Umbilical cord (tissue), 2 donors: Measurements from ENCODE around the gene SLC4A3. TPM values are rescaled to one million over a fixed set of nuclear protein-coding genes. Genes with fewer than 3 reads are reported as not detected.
"Not testable (repeated sequence)": the region's sequence is repeated elsewhere in the genome, so short reads cannot be mapped to it uniquely, and the experiment has no call there.

Experiments
- DNase-seq: peaks from one replicate; pipeline ENCODE4 v3.0.0-alpha.2; 2015; ENCODE audit warnings: low spot score
- total RNA-seq: library from RNA; depleted of rRNA; stranded (reverse); fragments of >200 nt; gene quantifications from one replicate; pipeline ENCODE4 v1.2.3, GENCODE V29; 2014; ENCODE audit warnings: low replicate concordance; ENCODE audit not compliant: insufficient read depth

SLC4A3 gene
- total RNA-seq, 1 donor from 2014 or later: 1.7 TPM

- DNase-seq: no peak
Observed at GRCh38 chr2:219644801-219645480, 17.5 kb downstream of the SLC4A3 start.

DNA sequence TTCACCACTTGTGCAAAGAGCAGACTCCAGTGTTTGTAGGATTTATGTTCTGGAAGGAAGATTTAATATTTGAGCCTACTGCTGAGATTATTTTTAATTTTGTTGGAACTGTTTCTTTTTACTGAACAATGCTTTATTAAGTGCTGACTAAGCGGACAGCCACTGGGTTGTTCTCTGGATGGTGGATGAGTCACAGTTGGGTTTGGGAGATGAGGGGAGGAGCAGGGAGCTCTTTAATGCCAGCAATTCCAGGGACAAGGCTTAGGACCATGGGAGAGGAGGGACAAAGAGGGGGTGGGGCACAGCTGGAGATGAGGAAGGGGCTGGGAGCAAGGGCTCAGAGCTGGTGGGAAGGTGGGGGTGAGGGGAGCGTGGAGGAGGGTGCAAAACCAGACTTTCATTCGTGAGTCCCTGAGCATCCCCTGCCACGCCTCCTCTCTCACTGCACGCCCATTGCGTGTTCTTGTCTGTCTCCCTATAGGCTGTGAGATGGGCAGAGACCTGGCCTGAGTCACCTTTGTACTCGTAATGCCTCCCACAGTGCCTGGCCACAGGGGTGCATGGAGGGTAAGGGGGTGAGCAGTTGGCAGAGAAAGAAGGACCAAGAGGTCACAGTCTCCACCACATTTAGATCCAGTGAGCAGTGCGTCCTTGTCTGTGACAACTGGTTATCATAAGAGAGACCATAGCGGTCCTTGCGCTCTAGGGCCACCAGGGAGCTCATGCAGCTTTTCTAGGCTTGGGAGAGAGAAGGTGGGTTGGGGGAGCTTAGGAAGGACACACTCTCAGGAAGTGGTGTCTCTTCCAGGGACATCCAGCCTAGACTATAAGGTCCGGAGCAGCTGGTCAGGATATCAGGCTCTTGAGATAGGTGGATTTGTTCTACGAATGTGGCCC lies 18.4 kb downstream of the SLC4A3 start:
- peak; percentile 91 for DNase-seq

DNA sequence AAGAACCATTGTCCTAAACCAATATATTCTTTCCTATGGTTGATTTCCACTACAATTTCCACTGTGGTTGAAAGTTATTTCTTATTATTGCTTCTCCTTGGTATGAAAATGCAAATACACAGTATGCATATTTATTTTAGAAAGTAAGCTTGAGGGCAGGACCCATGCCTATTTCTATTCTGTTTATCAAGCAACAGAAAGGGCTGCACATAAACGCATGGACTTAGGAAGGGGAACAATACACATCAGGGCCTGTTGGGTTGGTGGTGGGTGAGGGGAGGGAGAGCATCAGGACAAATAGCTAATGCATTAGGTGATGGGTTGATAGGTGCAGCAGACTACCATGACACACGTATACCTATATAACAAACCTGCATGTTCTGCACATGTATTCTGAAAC lies 20.7 kb downstream of the SLC4A3 start:
- no peak for DNase-seq

DNA sequence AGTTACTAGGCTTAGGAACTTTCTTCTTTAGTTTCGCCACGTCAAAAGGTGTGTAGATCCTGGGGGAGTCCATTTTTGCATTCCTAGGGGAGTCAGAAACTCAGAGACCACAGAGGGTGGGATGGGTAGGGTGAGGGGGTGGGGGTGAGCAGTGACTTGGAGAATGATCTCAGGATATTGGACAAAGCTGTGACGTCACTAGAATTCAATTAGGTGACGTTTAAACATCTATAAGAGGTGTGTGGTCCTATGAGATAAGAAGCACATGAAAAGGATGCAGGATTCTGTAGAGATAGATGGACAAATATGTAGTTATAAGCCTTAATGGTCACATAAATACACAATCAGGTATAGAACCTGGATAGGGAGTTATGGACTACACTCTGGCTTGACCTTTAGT lies 21.5 kb downstream of the SLC4A3 start:
- no peak for DNase-seq

DNA sequence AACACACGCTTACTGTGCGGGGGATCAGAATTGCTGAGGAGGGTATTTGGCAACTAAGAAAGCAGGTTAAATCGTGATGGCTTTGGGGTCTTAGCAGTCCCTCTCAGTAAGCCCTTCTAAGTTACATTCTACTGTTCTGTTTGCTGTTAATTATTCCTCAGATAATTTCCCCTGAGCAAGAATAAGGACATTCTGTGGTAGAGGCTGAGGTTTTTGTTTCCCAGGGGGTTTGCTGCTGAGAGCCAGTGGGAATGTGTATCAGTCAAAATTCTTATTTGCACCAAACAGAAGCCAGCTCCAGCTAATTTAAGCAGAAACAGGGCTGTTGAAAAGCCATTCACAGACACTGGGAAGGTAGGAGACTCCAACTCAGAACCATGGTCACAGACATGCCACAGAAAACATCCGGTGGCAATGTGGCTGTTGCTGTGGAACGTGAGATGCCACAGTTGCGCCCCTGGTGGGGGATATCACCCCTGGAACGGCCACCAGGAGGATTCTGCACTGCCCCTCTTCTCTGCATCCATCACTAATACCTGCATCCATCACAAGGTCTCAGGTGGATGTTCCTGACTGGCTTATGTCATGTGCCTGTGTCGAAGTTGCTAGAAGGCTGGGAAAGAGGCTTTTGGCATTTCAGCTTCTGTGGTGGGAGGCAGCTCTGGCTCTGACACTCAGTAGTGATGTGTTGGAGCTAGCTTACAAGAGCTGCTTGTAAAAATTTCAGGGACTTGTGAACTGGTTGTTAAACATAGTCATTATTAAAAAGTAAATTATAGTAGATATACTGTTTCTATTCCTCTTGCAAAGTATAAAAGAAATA lies 23.2 kb downstream of the SLC4A3 start:
- no peak for DNase-seq

DNA sequence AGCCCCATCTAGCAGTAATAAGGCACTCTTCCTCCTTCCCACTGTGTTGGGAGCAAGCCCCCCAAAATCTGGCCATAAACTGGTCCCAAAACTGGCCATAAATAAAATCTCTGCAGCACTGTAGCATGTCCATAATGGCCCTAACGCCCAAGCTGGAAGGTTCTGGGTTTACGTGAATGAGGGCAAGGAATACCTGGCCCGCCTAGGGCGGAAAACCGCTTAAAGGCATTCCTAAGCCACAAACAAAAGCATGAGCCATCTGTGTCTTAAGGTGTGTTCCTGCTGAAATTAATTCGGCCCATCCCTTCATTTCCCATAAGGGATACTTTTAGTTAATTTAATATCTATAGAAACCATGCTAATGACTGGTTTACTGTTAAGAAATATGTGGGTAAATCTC lies 24.2 kb downstream of the SLC4A3 start:
- DNase-seq: not testable (repeated sequence)

DNA sequence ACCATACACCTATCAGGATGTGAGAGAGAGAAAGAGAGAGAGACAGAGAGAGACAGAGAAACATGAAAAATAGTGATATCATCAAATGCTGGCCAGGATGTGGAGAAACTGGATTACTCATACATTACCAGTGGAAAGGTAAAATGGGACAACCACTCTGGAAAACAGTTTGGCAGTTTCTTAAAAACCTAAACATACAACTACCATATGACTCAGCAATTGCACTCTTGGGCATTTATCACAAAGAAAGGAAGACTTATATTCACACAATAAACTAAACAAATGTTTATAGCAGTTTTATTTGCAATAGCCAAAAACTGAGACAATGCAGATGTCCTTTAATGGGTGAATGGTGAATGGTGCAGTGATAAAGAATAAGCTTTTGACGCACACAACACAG lies 29.1 kb downstream of the SLC4A3 start:
- DNase-seq: no peak

DNA sequence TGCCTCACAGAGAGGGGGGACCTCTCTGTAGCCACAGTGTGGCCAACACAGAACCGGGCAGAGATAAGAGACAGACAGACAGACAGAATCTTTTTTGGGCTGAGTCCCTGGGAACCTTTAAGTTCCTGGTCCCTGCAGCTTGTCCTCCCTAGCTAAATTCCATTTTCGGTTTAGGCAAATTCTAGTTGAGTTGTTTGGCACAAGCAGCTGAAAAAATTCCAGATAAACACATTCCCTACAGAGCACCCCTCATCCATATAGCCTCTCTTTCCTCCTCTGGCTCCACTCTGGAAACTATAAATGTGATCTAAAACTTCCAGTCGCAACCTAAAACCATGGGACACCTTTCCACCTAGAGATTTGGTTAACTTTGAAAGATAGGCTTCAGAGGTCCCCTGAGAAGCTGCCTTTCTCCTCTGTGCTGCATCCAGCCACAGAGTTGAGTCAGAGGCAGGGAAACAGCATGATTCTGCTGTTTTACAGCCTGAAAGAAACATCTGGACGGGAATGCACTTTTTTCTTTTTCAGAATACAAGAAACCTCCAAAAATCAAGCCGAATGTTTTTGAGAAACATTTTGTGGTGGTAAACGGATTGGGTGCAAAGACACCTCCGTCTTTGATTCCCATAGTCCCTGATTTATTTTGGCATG lies 30.9 kb downstream of the SLC4A3 start:
- DNase-seq: peak; percentile 46

- no peak for DNase-seq
Observed at GRCh38 chr2:219658874-219659273, 31.4 kb downstream of the SLC4A3 start.

DNA sequence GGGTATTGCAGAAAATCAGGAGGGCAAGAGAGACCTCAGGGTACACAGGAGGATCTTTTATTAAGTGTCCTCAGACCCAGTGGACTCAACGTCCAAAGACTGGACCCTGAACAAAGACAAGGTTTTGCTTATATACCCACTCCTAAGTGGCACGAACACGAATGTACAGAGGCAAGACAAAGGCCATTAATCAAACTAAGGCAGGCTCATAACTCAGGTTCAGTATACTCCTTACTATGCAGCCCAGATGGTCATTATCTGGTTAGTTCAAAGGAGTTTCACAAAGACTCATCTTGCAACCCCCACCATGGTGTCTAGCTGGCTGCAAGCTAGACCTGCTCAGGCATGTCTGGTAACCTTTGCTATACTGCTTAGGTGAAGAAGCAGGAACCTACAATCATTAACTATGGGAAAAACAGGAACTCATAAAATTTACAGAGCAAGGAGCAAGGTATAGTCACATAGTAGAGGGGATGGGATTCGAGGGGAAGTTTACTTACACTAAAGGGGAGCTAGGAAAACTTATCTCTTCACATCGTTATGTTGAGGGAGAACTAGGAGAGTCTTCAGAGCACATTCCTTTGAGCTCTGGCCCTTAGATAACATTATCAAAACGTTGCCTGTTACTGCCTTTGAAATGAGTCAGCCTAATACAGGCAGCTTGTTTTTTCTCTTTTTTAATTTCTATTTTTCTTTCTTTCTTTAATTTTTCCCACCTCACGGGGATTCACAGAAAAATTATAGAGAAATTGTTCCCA lies 33.9 kb downstream of the SLC4A3 start:
- peak; percentile 56 for DNase-seq

DNA sequence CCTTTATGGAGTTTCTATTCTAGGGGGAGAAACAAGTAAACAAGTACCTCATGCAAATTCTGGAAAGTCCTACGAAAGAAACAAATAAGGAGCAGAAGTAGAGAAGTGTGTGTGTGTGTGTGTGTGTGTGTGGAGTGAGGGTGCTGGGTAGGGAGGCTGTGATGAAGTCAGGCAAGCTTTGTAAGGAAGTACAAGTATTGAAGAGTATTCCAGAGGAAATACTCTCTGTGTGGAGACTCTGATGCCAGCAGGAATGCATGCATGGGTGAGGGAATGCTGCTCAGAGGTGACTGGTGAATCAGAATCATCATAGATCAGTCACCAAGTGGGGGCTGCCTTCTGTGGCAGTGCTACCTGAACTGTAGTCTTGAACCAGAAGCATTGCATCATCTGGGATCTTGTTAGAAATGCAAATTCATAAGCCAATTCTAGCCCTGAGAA lies 34.5 kb downstream of the SLC4A3 start:
- DNase-seq: no peak

GRCh38 chr2:219662566-219662965 lies 35.1 kb downstream of the SLC4A3 start:
- DNase-seq: no peak

- no peak for DNase-seq
Observed at GRCh38 chr2:219663116-219663762, 35.8 kb downstream of the SLC4A3 start.

- DNase-seq: no peak
Observed at GRCh38 chr2:219664041-219664440, 36.6 kb downstream of the SLC4A3 start.

- peak; percentile 86 for DNase-seq
Observed at GRCh38 chr2:219664944-219665343, 37.5 kb downstream of the SLC4A3 start.

GRCh38 chr2:219665926-219666325 lies 38.5 kb downstream of the SLC4A3 start:
- DNase-seq: no peak

- no peak for DNase-seq
Observed at GRCh38 chr2:219668316-219668715, 40.9 kb downstream of the SLC4A3 start.

DNA sequence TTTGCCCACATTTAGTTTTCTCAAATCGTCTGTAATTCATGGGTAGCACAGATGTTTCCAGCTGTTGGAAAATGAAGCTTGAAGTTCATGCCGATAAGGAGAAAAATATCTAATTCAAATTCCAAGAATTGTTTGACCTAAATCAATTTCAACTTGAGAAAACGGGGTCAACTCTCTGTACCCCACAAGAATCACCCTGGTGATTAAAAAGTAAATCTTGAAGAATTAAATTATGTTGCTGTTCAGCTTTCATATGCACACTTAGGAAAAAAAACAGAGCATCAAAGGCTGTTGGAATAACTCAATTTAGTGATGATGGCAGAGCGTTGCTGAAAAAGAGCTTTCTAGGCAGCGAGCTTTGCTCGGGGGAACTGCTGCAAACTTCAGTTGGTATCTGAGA lies 43.0 kb downstream of the SLC4A3 start:
- no peak for DNase-seq

DNA sequence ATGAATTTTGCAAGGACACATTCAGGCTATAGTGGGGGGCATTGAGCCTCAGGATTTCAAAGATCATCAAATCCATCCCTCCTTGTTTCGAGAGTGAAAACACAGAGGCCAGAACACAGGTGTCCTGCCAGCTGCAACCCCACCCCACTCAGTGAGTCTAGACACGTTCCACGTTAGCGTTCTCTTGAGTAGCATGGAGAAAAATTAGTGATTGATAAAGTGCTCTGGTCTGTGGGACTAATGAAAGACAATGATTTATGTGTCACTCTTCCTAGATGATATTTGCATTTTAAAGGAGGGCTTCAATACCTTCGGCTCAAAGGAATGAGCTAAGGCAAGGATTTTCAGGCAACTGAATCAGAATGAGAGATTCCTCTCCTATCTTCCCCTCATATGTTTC lies 43.8 kb downstream of the SLC4A3 start:
- DNase-seq: no peak

DNA sequence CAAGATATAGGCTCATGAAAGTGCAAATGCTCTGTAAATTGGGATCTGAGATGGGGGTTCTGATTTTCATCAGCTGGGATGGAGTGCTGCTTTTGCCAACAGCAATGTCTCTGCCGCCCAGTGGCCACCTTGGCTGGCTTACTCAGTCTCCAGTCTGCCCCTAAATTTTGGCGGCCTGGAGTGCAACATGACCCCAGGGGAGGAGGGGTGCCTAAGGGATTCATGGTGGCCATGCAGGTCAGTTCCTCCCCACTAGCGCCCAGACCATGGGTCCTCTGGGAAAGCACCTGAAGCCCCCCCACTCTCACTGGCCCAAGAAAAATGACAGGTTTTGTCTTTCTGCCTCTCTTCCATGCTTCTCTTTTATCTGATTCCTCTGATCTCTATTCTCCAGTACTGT lies 45.0 kb downstream of the SLC4A3 start:
- DNase-seq: no peak
